ENCODE results near the gene CNPPD1. TPM values are rescaled to one million over a fixed set of nuclear protein-coding genes. Genes with fewer than 3 reads are reported as not detected.
"Not testable (repeated sequence)": the region's sequence is repeated elsewhere in the genome, so short reads cannot be mapped to it uniquely, and the experiment has no call there.

Gene CNPPD1
- total RNA-seq, 1 experiment from 2014 or later, result 41.3 TPM

- DNase-seq (ENCODE audit: low read depth), result no peak
Observed at GRCh38 chr2:219207884-219208740, 31.4 kb upstream of the CNPPD1 start.

- no peak for DNase-seq (ENCODE audit: low read depth)
Observed at GRCh38 chr2:219207134-219207883, 30.6 kb upstream of the CNPPD1 start.

- DNase-seq (ENCODE audit: low read depth), result peak; percentile 97
Observed at GRCh38 chr2:219206328-219207133, 29.8 kb upstream of the CNPPD1 start, which contains the start of gene ZFAND2B. Gene ZFAND2B, plus strand, starts transcription at chr2:219206782. Its CDS starts 206 bp downstream, at chr2:219206988.

GRCh38 chr2:219205981-219206327 is 29.2 kb upstream of the CNPPD1 start:
- DNase-seq (ENCODE audit: low read depth), result no peak

- DNase-seq (ENCODE audit: low read depth), result no peak
Observed at GRCh38 chr2:219205165-219205538, 28.4 kb upstream of the CNPPD1 start.

- no peak for DNase-seq (ENCODE audit: low read depth)
Observed at GRCh38 chr2:219204425-219205164, 27.9 kb upstream of the CNPPD1 start.

GRCh38 chr2:219201331-219201730 is 24.6 kb upstream of the CNPPD1 start:
- DNase-seq (ENCODE audit: low read depth), result not testable (repeated sequence)

- DNase-seq (ENCODE audit: low read depth), result not testable (repeated sequence)
Observed at GRCh38 chr2:219200502-219201326, 24.0 kb upstream of the CNPPD1 start.

- no peak for DNase-seq (ENCODE audit: low read depth)
Observed at GRCh38 chr2:219199470-219200211, 22.9 kb upstream of the CNPPD1 start.

- no peak for DNase-seq (ENCODE audit: low read depth)
Observed at GRCh38 chr2:219198974-219199373, 22.2 kb upstream of the CNPPD1 start.

- no peak for DNase-seq (ENCODE audit: low read depth)
Observed at GRCh38 chr2:219197388-219197787, 20.7 kb upstream of the CNPPD1 start.

- DNase-seq (ENCODE audit: low read depth), result no peak
Observed at GRCh38 chr2:219186754-219187456, 10.2 kb upstream of the CNPPD1 start.

- DNase-seq (ENCODE audit: low read depth), result no peak
Observed at GRCh38 chr2:219184121-219184520, 7.4 kb upstream of the CNPPD1 start.

- DNase-seq (ENCODE audit: low read depth), result no peak
Observed at GRCh38 chr2:219183151-219183772, 6.5 kb upstream of the CNPPD1 start.

GRCh38 chr2:219182331-219183150 is 5.8 kb upstream of the CNPPD1 start:
- DNase-seq (ENCODE audit: low read depth), result no peak

GRCh38 chr2:219181531-219181930 is 4.8 kb upstream of the CNPPD1 start:
- DNase-seq (ENCODE audit: low read depth), result no peak

GRCh38 chr2:219180961-219181360 is 4.2 kb upstream of the CNPPD1 start:
- DNase-seq (ENCODE audit: low read depth), result no peak
